ENCODE measurements around the gene KCNK6.
"Not testable (repeated sequence)": the region's sequence is repeated elsewhere in the genome, so short reads cannot be mapped to it uniquely, and the experiment has no call there.

- TF ChIP-seq CTCF (IDR thresholded peaks at IDR 0.05); POLR2AphosphoS5 (IDR thresholded peaks at IDR 0.05); POLR2A (IDR thresholded peaks at IDR 0.05; ENCODE audit: low read depth): not testable (repeated sequence)
Measured at GRCh38 chr19:38362946-38363688, 43.5 kb downstream of the KCNK6 start.
